GM19351 (cell line): ENCODE measurements around the gene IGSF3.
A peak's percentile ranks its signal among the peaks of the same experiment; 100 is the strongest.
"Not testable (repeated sequence)": the region's sequence is repeated elsewhere in the genome, so short reads cannot be mapped to it uniquely, and the experiment has no call there.

Experiments
- ATAC-seq: cut with Tn5 transposase; IDR thresholded peaks from one replicate; pipeline ENCODE4 v1.9.1; 2021; ENCODE audit warnings: mild to moderate bottlenecking, moderate library complexity; ENCODE audit not compliant: unreplicated experiment

Gene IGSF3

DNA sequence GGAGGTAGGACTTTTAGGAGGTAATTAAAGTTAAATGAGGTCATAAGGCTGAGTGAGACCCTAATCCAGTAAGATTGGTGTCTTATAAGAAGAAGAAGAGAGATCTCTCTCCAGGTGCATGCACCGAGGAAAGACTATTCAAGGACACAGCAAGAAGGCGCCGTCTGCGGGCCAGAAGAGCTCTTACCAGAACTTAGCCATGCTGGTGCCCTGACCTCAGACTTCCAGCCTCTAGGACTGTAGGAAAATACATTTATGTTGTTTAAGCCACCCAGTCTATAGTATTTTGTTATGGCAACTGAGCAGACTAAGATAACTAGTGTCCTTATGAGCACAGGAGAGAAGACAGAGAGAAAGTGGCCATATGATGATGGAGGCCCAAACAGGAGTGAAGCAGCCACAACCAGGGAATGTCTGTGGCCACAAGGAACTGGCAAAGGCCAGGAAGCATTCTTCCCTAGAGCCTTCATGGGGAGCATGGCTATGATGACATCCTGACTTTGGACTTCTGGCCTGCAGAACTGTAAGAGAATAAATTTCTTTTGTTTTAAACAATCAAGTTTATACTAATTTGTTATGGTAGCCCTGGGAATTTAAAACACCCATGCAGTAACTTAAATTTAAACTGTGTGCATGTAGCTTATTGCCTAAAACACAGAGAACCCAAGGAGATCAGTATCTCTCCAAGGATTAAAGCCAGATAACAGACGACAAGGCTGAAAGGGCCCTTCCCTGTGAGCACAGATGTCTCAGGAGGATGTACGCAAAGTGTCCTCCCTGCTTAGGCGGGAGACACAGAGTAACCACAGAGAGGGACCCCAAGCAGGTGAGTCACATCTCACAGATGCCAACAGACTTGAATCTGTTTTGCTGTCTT is 86.8 kb downstream of the IGSF3 start:
- no peak for ATAC-seq

- no peak for ATAC-seq
Observed at GRCh38 chr1:116579259-116579875, 88.2 kb downstream of the IGSF3 start.

- ATAC-seq, result no peak
Observed at GRCh38 chr1:116578581-116578980, 89.0 kb downstream of the IGSF3 start.

GRCh38 chr1:116577759-116578314 is 89.7 kb downstream of the IGSF3 start:
- no peak for ATAC-seq

DNA sequence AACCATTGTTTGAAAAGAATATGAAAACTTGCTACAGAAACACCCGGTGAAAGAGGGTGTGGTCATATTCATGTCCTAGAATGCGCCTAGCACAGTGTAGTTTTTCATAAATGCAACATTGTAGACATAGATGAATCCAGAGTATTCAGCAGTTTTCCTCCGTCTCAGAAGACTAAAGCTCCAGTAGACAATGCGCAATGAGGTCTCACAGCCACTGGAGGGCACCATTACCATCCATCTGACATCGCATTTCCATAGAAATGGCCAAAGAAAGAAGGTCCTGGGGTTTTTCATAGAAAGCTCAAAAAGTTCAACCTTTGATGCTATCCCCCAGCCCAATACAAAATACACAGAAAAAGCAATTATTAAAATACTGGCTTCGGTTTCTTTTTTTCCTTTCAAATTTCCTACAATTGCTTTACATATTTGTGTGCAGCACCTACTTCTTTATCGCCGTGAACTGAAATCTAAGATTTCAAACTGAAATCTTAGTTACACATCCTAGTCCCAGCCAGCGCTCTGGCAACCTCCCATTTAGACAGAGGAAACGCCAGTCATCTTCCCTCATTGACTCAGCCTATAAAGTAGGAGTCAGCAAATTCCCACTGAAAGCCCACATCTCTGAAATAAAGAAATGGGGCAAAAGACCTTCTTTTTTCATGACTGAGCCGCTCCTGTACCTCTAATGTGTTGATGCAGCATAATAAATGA is 92.8 kb downstream of the IGSF3 start:
- ATAC-seq, result no peak

DNA sequence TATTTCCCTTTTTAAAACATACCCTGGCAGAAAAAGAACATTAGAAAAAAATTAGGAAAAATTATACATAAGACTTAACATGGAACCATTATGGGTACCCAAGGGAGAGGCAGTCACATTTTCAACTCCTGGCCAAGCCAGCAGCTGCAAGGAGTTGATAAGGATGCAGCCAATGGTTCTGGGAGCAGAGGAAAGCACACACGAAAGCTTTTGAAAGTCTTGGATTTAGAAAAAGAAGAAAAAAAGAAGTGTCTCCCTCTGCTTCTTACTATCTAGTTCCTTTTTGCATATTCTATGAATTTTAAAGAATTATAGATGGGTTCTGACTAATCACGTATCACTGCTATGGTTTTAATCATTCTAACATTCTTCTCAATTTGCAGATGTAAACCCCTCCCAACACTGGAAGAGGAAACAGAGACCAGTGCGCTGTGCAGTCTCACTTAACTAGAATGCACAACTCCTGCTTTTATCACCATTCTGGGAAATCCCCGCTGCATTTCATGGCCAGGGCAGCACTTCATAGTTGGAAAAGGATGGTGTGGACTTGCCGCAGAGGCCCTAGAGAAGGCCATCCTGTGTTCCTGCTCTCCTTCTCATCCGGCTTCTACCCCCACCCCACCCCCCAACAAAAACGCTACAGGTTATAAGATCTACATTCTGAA is 94.0 kb downstream of the IGSF3 start:
- ATAC-seq, result no peak

DNA sequence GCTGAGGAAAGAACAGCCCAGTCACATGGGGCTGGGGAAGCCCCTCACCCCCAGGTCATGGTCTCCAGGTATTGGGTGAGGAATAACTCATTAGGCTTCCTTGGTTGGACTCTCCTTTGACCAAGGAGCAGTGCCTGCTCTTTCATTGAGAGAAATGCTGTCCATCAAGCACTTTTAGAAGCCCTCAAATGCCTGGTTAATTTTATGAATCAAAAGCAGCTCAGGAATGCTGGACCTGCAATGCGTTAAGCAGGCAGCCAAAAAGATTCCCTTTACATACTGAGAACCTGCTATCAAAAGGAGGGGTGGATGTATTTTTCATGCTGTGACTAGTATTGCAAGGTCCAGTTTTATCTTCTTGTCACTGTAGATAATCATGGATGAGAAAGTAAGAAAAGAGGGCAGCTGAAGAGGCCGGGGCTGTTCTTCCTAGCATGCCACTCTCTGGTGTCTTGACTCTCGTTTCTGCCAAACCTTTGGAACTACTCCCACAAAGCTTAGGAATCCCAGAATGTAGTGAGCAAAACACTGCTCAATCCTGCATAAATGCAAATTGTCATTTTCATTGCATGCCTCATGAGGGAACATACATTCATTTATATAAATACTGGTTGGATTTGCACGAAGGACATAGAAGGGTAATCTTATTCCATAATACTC is 94.6 kb downstream of the IGSF3 start:
- ATAC-seq, result no peak

DNA sequence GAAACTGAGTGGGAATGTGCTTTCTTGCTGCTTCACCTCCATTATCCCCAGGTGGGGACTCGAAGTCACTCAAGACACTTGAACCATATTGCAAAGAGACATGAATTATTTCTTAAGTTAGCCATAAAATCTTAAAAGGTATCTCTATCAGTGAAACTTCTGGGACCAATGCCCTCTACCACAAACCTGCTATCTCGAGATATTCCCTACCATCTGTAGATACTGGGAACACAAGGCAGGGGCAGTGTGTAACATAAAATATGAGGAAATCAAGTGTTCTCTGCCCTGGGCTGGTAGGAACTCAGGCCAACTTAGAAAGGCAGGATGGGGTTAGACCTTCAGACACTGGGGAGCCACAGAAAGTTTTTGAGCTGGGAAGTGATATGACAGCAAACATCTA is 95.4 kb downstream of the IGSF3 start:
- no peak for ATAC-seq

DNA sequence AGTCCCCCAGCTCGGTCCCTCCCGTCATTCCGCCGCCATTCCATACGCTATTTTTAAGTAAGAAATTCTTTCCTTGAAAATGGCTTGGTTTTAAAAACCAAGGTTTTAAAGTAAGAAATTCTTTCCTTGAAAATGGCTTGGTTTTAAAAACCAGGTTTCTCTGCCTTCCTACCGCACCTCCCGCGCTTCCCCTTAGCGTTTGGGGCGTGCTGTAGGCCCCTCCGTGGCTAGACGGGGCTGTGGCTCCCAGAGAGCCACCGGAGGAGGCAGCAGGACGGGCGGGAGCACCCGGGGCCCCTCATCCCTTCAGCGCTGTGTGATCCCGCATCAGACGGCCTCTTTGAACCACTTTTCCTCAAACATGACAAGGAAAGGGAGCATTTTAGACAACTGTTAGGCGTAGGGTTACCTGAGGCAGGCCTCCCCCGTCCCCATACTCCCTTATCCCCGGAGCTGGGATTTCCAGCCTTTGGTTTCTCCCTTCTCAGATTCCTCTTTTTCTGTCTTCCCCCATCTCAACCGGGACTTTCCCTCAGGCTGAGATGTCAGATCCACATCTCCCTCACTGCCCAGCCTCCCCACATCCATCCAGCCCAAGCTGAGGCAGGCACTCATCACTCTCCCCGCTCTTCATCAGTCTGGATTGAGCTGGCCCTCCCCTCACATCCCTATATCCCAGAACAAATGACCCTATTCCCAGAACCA is 96.2 kb downstream of the IGSF3 start:
- ATAC-seq, result no peak

GRCh38 chr1:116570358-116571214 is 96.9 kb downstream of the IGSF3 start, which contains the start of gene CD58:
Gene CD58 (minus strand): TSS chr1:116571026. CDS start chr1:116570972, 54 bp downstream.
- ATAC-seq, result peak; percentile 54

DNA sequence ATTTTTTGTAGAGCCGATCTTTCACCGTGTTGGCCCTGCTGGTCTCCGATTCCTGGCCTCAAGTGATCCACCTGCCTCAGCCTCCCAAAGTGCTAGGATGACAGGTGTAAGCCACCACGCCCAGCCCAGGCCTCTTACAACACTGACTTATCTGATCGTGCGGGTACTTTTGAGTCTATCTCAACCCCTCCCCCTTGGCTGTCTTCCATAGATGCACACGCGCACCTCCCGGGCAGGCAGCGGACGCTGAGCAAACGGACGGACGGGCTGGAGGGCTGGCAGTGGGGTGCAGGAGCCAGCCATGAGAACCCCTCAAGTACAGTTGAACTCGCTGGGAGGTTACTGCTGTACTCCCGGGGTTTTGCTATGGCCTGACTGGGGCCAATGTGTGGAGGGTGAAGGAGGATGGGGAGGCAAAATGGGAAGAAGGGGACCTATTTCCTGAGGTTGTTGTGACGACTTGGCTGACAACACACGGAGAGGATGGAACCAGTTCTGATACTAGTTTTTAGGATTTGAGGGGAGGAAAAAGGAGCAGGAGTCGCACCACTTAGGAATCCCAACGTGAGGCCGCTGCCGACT is 97.7 kb downstream of the IGSF3 start:
- peak; percentile 31 for ATAC-seq

DNA sequence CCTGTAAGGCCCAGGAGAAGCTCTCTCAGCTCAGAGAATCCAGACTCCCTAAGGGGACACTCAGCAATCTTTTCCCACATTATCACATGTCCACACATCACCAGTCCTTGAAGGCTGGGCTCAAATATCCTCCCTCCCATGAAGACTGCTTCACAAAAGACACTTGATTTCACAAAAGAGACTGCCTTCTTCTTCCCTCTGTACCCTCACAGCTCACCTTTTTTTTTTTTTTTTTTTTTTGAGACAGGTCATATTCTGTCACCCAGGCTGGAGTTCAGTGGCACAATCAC is 98.2 kb downstream of the IGSF3 start:
- ATAC-seq, result no peak

GRCh38 chr1:116568662-116569380 is 98.7 kb downstream of the IGSF3 start:
- no peak for ATAC-seq

DNA sequence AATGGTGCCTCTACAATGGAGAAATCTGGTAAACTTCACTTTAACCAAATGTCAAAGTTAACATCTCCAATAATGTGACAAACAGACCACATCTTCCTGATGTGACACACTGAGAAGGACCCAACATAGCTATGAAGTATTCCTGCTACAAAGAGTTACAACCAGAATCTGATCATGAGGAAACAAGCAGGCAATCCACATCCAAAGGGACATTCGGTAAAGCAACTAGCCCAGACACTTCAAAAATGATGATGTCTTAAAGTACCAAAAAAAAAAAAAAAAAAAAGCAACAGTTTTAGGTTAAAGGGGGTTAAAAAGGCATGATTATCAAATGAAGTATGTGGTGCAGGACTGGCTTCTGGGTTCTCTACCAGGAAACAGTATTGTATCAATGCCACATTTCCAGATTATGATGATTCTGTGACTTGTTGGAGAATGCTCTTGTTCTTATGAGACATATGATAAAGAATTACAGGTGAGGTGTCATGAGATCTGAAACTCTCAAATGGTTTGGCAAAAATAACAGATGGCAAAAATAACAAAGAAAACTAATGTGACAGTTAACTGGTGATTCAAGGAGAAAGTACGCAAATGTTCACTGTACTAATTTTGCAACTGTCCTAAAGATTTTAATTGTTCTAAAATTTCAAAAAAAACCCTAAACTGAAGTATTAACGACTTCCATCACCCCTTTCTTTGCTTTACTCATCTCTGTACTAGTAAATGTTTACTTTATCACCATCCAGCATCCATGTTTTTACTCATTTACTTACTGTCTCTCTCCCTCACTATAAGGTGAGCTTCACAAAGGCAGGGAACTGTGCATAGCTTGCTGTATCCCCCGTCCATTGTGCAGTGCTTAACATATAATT is 99.5 kb downstream of the IGSF3 start:
- no peak for ATAC-seq

DNA sequence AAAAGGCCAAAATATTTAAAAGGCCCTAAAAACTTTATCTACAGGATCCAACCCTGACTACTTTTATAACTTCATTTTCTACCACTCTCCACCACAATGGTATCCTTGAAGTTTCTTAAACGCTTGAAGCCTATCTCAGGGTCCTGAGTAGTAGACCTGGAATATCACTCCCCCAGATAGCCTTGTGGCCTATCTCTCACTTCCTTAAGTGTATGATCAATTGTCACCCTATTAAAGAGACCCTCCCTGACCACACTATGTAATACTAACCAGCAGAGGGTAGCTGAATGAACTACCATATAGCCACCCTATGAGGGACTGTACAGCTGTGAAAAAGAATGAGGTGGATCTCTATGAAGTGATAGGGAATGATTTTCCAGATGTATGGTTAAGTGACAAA is 102.3 kb downstream of the IGSF3 start:
- ATAC-seq, result no peak

DNA sequence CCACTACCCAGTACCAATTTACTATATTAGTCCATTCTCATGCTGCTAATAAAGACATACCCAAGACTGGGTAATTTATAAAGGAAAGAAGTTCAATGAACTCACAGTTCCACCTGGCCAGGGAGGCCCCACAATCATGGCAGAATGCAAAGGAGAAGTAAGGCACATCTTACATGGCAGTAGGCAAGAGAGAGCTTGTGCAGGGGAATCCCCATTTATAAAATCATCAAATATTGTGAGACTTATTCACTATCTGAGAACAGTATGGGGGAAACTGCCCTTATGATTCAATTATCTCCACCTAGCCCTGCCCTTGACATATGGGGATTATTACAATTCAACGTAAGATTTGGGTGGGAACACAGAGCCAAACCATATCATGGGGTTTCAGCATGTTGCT is 103.1 kb downstream of the IGSF3 start:
- no peak for ATAC-seq

DNA sequence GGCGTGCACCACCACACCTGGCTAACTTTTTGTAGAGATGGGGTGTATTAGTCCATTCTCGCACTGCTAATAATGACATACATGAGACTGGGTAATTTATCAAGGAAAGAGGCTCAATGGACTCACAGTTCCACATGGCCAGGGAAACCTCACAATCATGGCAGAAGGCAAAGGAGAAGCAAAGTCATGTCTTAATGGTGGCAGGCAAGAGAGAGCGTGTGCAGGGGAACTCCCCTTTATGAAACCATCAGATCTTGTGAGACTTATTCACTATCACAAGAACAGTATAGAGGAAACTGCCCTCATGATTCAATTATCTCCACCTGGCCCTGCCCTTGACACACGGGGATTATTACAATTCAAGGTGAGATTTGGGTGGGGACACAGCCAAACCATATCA is 105.1 kb downstream of the IGSF3 start:
- ATAC-seq, result not testable (repeated sequence)
